ENCODE results near the gene SLC25A29.

DNA sequence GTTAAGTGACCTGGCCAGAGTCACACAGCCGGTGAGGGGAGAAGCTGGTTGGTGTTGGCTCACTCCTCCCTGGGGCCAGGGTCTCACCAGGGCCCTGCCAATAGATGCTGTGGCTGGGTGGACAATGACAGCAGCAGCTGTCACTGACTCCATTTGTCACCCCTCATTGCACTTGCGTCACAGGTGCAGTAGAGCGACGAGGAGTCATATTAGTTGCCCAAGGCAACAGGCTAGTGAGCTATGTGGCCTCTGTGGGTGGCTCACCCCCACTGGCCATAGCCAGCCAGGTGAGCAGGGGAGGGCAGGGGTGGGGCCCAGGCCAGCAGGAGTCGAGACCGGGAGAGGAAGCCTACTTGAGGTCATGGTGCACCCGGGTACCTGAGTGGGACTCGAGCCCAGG, 26.6 kb upstream of the SLC25A29 start:
- TF ChIP-seq, protein P1, sequence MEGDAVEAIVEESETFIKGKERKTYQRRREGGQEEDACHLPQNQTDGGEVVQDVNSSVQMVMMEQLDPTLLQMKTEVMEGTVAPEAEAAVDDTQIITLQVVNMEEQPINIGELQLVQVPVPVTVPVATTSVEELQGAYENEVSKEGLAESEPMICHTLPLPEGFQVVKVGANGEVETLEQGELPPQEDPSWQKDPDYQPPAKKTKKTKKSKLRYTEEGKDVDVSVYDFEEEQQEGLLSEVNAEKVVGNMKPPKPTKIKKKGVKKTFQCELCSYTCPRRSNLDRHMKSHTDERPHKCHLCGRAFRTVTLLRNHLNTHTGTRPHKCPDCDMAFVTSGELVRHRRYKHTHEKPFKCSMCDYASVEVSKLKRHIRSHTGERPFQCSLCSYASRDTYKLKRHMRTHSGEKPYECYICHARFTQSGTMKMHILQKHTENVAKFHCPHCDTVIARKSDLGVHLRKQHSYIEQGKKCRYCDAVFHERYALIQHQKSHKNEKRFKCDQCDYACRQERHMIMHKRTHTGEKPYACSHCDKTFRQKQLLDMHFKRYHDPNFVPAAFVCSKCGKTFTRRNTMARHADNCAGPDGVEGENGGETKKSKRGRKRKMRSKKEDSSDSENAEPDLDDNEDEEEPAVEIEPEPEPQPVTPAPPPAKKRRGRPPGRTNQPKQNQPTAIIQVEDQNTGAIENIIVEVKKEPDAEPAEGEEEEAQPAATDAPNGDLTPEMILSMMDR (optimal IDR thresholded peaks at IDR 0.05 in 1 of 3, IDR thresholded peaks at IDR 0.05 in 1 of 3, conservative IDR thresholded peaks at IDR 0.05 in 1 of 3; ENCODE audit: extremely low read depth in 1 of 3, insufficient read depth in 2 of 3, low read length in 3 of 3), result no peak
- TF ChIP-seq EZH2 (IDR thresholded peaks at IDR 0.05; ENCODE audit: low read length), result no peak
